GM19324 (cell line): ENCODE results near the gene CCNL1.

Experiments
- ATAC-seq: cut with Tn5 transposase; IDR thresholded peaks from one replicate; pipeline ENCODE4 v1.9.1; 2021; ENCODE audit warnings: mild to moderate bottlenecking, moderate library complexity; ENCODE audit not compliant: unreplicated experiment, low FRiP score

The CCNL1 gene

GRCh38 chr3:157127831-157128767 is 31.8 kb downstream of the CCNL1 start:
- ATAC-seq: no peak

GRCh38 chr3:157127268-157127667 is 32.7 kb downstream of the CCNL1 start:
- ATAC-seq: no peak

GRCh38 chr3:157126365-157126764 is 33.6 kb downstream of the CCNL1 start:
- ATAC-seq: no peak

GRCh38 chr3:157125101-157125500 is 34.8 kb downstream of the CCNL1 start:
- ATAC-seq: no peak

- no peak for ATAC-seq
Observed at GRCh38 chr3:157123621-157124020, 36.3 kb downstream of the CCNL1 start.

- ATAC-seq: no peak
Observed at GRCh38 chr3:157122832-157123427, 37.0 kb downstream of the CCNL1 start.

GRCh38 chr3:157122116-157122515 is 37.8 kb downstream of the CCNL1 start:
- no peak for ATAC-seq

GRCh38 chr3:157121522-157121921 is 38.4 kb downstream of the CCNL1 start:
- no peak for ATAC-seq

- no peak for ATAC-seq
Observed at GRCh38 chr3:157120071-157120892, 39.7 kb downstream of the CCNL1 start.

- ATAC-seq: no peak
Observed at GRCh38 chr3:157119369-157119951, 40.5 kb downstream of the CCNL1 start.

GRCh38 chr3:157117875-157118654 is 41.9 kb downstream of the CCNL1 start:
- no peak for ATAC-seq

GRCh38 chr3:157117206-157117605 is 42.7 kb downstream of the CCNL1 start:
- no peak for ATAC-seq

GRCh38 chr3:157116017-157116416 is 43.9 kb downstream of the CCNL1 start:
- no peak for ATAC-seq

- ATAC-seq: no peak
Observed at GRCh38 chr3:157115069-157116006, 44.6 kb downstream of the CCNL1 start.

- ATAC-seq: no peak
Observed at GRCh38 chr3:157113832-157114505, 46.0 kb downstream of the CCNL1 start.

- ATAC-seq: no peak
Observed at GRCh38 chr3:157112536-157112935, 47.4 kb downstream of the CCNL1 start.

- no peak for ATAC-seq
Observed at GRCh38 chr3:157111518-157111917, 48.4 kb downstream of the CCNL1 start.

GRCh38 chr3:157110761-157111278 is 49.1 kb downstream of the CCNL1 start:
- no peak for ATAC-seq
